ENCODE results near the gene ADCYAP1R1. TPM values are rescaled to one million over a fixed set of nuclear protein-coding genes. Genes with fewer than 3 reads are reported as not detected.

The ADCYAP1R1 gene
- total RNA-seq, 1 donor from 2014 or later = not detected

- FAIRE-seq (no peak), DNase-seq (ENCODE audit: low read depth) (no peak)
- no peak for TF ChIP-seq CTCF (IDR thresholded peaks at IDR 0.05; ENCODE audit: insufficient read depth, low read length, severe bottlenecking)
- Histone ChIP-seq H3K27me3 (ENCODE audit: control insufficient read depth, insufficient read depth, low read length) (no peaks in the 10 kb centered on the region), H3K36me3 (ENCODE audit: control insufficient read depth, insufficient read depth, low read length) (no peaks in the 10 kb centered on the region), H3K4me3 (ENCODE audit: low read depth, low read length) (no peak overlapping the region)
Observed at GRCh38 chr7:31120800-31121513, 68.8 kb downstream of the ADCYAP1R1 start.

DNA sequence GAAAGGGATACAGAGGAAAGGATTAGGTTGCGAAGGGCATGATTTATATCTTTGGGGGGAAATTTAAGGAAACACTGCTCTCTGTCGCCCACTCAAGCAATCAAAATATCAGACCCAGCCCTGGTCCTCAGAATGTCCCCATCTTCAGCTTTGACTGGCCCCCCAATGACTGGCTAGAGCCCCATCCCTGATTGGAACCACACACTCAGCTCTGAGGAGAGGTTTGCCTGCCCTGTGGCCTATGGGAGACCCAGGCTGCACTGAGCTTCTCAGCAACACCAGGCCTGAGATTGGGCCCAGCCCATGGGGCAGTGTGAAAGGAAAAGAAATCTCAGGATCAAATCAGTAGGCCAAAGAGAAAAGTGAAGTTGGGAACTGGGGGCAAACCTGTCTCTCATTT is 69.5 kb downstream of the ADCYAP1R1 start:
- no peak for DNase-seq (ENCODE audit: low read depth)
- Histone ChIP-seq H3K27me3 (ENCODE audit: control insufficient read depth, insufficient read depth, low read length) (no peaks in the 10 kb centered on the region), H3K4me3 (ENCODE audit: low read depth, low read length) (no peak overlapping the region), H3K36me3 (ENCODE audit: control insufficient read depth, insufficient read depth, low read length) (no peaks in the 10 kb centered on the region)
- no peak for FAIRE-seq
- no peak for TF ChIP-seq CTCF (IDR thresholded peaks at IDR 0.05; ENCODE audit: insufficient read depth, low read length, severe bottlenecking)

DNA sequence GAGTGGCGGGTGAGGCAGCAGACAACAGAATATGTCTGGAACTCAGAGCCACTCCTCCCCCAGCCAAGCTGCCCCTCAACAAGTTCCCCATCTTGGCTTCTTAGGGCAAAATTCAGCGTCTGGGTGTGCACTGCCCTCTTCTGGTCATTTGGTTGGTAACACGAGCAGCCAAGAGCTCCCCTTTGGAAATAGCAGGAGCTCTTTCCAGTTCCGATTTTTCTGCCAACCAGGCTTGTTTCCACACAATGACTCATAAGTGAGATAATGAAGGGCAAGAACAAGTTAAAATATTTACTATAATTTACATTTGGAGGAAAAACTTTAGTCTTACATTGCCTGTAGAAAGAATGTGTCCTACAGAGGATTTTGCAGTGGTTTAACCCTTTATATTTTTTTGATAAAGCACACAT is 70.5 kb downstream of the ADCYAP1R1 start:
- DNase-seq (ENCODE audit: low read depth) (peak; percentile 83), FAIRE-seq (no peak)
- no peaks in the 10 kb centered on the region for H3K36me3 ChIP-seq (ENCODE audit: control insufficient read depth, insufficient read depth, low read length)
- H3K27me3 ChIP-seq (ENCODE audit: control insufficient read depth, insufficient read depth, low read length) = no peaks in the 10 kb centered on the region
- H3K4me3 ChIP-seq (ENCODE audit: low read depth, low read length) = no peak overlapping the region
- TF ChIP-seq CTCF (IDR thresholded peaks at IDR 0.05; ENCODE audit: insufficient read depth, low read length, severe bottlenecking) = peak; percentile 87

- FAIRE-seq = no peak
- TF ChIP-seq CTCF (IDR thresholded peaks at IDR 0.05; ENCODE audit: insufficient read depth, low read length, severe bottlenecking) = no peak
- no peak for DNase-seq (ENCODE audit: low read depth)
- Histone ChIP-seq H3K4me3 (ENCODE audit: low read depth, low read length) (no peak overlapping the region), H3K27me3 (ENCODE audit: control insufficient read depth, insufficient read depth, low read length) (no peaks in the 10 kb centered on the region), H3K36me3 (ENCODE audit: control insufficient read depth, insufficient read depth, low read length) (no peaks in the 10 kb centered on the region)
Observed at GRCh38 chr7:31123321-31123720, 71.2 kb downstream of the ADCYAP1R1 start.

DNA sequence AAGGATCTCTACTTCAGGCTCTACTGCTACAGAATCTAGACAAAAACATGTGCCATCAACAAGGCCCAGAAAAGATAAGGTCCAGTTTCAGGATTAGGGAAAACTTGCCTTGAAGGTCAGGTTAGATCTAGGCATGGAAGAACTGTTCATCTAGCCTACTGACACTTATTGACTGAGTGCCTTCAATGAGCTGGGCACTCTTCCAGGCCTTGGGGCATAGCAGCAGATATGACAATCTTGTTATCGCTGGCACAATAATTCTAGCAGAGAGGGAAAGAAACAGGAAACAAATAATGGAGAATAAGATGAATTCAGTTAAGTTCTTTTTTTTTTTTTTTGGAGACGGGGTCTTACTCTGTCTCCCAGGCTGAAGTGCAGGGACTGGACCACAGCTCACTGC is 71.6 kb downstream of the ADCYAP1R1 start:
- DNase-seq (ENCODE audit: low read depth) = no peak
- H3K36me3 ChIP-seq (ENCODE audit: control insufficient read depth, insufficient read depth, low read length) = no peaks in the 10 kb centered on the region
- TF ChIP-seq CTCF (IDR thresholded peaks at IDR 0.05; ENCODE audit: insufficient read depth, low read length, severe bottlenecking) = no peak
- FAIRE-seq = no peak
- H3K27me3 ChIP-seq (ENCODE audit: control insufficient read depth, insufficient read depth, low read length) = no peaks in the 10 kb centered on the region
- no peak overlapping the region for H3K4me3 ChIP-seq (ENCODE audit: low read depth, low read length)

DNA sequence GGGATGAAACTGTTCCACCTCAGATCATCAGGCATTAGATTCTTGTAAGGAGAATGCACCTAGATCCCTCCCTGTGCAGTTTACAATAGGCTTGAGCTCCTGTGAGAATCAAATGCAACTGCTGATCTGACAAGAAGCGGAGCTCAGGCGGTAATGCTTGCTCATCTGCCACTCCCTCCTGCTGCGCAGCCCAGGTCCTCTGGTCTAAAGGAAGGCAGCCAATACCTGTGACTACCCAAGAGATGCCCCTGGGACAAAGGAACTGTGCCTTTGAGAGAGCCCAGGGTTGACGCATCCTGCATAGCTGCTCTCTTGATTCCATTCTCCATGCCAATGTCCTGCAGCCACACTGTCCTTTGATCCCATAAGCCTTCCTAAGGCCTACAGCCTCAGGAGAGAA is 73.1 kb downstream of the ADCYAP1R1 start:
- no peak for TF ChIP-seq CTCF (IDR thresholded peaks at IDR 0.05; ENCODE audit: insufficient read depth, low read length, severe bottlenecking)
- Histone ChIP-seq H3K27me3 (ENCODE audit: control insufficient read depth, insufficient read depth, low read length) (no peaks in the 10 kb centered on the region), H3K36me3 (ENCODE audit: control insufficient read depth, insufficient read depth, low read length) (no peaks in the 10 kb centered on the region), H3K4me3 (ENCODE audit: low read depth, low read length) (no peak overlapping the region)
- DNase-seq (ENCODE audit: low read depth) (no peak), FAIRE-seq (no peak)

All from bronchial epithelial cell (primary cell).